NCI-H1105 (cell line): ENCODE measurements around the gene APOBEC2.
A peak's percentile ranks its signal among the peaks of the same experiment; 100 is the strongest.

Experiments used
- DNase-seq: peaks from one replicate; lab custom pipeline; 2025; lab: John Stamatoyannopoulos, UW

Gene APOBEC2

GRCh38 chr6:41061196-41061726 lies 8.3 kb downstream of the APOBEC2 start:
- no peak for DNase-seq

- no peak for DNase-seq
Measured at GRCh38 chr6:41062056-41062455, 9.1 kb downstream of the APOBEC2 start.

- DNase-seq = no peak
Measured at GRCh38 chr6:41063884-41064285, 10.9 kb downstream of the APOBEC2 start.

GRCh38 chr6:41064841-41065240 lies 11.8 kb downstream of the APOBEC2 start:
- no peak for DNase-seq

- DNase-seq = no peak
Measured at GRCh38 chr6:41065550-41066026, 12.6 kb downstream of the APOBEC2 start.

- peak; percentile 64 for DNase-seq
Measured at GRCh38 chr6:41066867-41067304, 13.9 kb downstream of the APOBEC2 start.

- no peak for DNase-seq
Measured at GRCh38 chr6:41071501-41071922, 18.5 kb downstream of the APOBEC2 start.

GRCh38 chr6:41071923-41072835 lies 19.2 kb downstream of the APOBEC2 start, which contains the start of gene OARD1:
TSS of gene OARD1 (minus strand) at chr6:41072356. CDS start at chr6:41071634, 722 bp downstream.
- DNase-seq = peak; percentile 100

GRCh38 chr6:41072836-41073202 lies 19.8 kb downstream of the APOBEC2 start, which contains the start of gene NFYA:
TSS of gene NFYA (plus strand) at chr6:41072974. CDS start at chr6:41079090, 6,116 bp downstream.
- peak; percentile 100 for DNase-seq

GRCh38 chr6:41073203-41073967 lies 20.4 kb downstream of the APOBEC2 start:
- DNase-seq = peak; percentile 80

- DNase-seq = no peak
Measured at GRCh38 chr6:41073968-41074691, 21.1 kb downstream of the APOBEC2 start.

- DNase-seq = no peak
Measured at GRCh38 chr6:41074692-41075436, 21.9 kb downstream of the APOBEC2 start.

GRCh38 chr6:41075651-41076626 lies 22.9 kb downstream of the APOBEC2 start:
- no peak for DNase-seq

- DNase-seq = no peak
Measured at GRCh38 chr6:41077536-41077935, 24.5 kb downstream of the APOBEC2 start.

- DNase-seq = no peak
Measured at GRCh38 chr6:41078101-41078500, 25.1 kb downstream of the APOBEC2 start.

- DNase-seq = no peak
Measured at GRCh38 chr6:41079080-41079479, 26.1 kb downstream of the APOBEC2 start.

- no peak for DNase-seq
Measured at GRCh38 chr6:41080621-41081020, 27.6 kb downstream of the APOBEC2 start.

- no peak for DNase-seq
Measured at GRCh38 chr6:41083072-41083471, 30.1 kb downstream of the APOBEC2 start.

- no peak for DNase-seq
Measured at GRCh38 chr6:41085182-41085581, 32.2 kb downstream of the APOBEC2 start.

GRCh38 chr6:41088451-41088850 lies 35.4 kb downstream of the APOBEC2 start:
- DNase-seq = no peak
